Suprapubic skin (tissue), 4 donors: Measurements from ENCODE around the gene C9orf85. TPM values are rescaled to one million over a fixed set of nuclear protein-coding genes. Genes with fewer than 3 reads are reported as not detected.

Experiments used
- DNase-seq, 2 donors: peaks; one replicate each; pipeline ENCODE4 v3.0.0-alpha.2; 2019; ENCODE audit warnings: low spot score in 2 of 2
- H3K27ac ChIP-seq: fragments of 200-600 bp; sonication (generic); one replicate; pipeline ENCODE4 v1.5.1; 2019
- H3K27me3 ChIP-seq: fragments of 200-600 bp; sonication (generic); one replicate; pipeline ENCODE4 v1.5.1; 2019
- H3K36me3 ChIP-seq: fragments of 200-600 bp; sonication (generic); one replicate; pipeline ENCODE4 v1.5.1; 2019
- H3K4me1 ChIP-seq: fragments of 200-600 bp; sonication (generic); one replicate; pipeline ENCODE4 v1.5.1; 2019
- H3K4me3 ChIP-seq: fragments of 200-600 bp; sonication (generic); one replicate; pipeline ENCODE4 v1.5.1; 2019; ENCODE audit warnings: mild to moderate bottlenecking
- H3K9me3 ChIP-seq: fragments of 200-600 bp; sonication (generic); one replicate; pipeline ENCODE4 v1.5.1; 2019
- EP300 ChIP-seq: sonication (generic); formaldehyde crosslinking; IDR thresholded peaks from one replicate; pipeline ENCODE4 v1.6.1; 2017; ENCODE audit warnings: antibody characterized with exemption
- POLR2A ChIP-seq, 2 donors: fragments of 450-650 bp; IDR thresholded peaks; one replicate each; pipeline ENCODE4 v1.6.1; 2017; ENCODE audit warnings: antibody characterized with exemption in 2 of 2, mild to moderate bottlenecking in 2 of 2, moderate library complexity in 2 of 2
- POLR2AphosphoS5 ChIP-seq, 3 donors: sonication (generic); formaldehyde crosslinking; IDR thresholded peaks; one replicate each; pipeline ENCODE4 v1.6.1; 2017; ENCODE audit warnings: antibody characterized with exemption in 3 of 3
- WGBS: methylation state at CpG from one replicate; pipeline ENCODE4 v1.1.5; 2018; 5-methylcytosine and 5-hydroxymethylcytosine counted together
- total RNA-seq, 4 donors: library from RNA; depleted of rRNA; stranded (reverse); fragments of >200 nt; gene quantifications; one replicate each; pipeline ENCODE4 v1.1.0, GENCODE V29; 2016
- TF ChIP-seq, protein P1 (sequence below), 2 donors: fragments of 200-600 bp in 1 of 2; fragments of 450-650 bp in 1 of 2; sonication (generic) in 1 of 2; IDR thresholded peaks; one replicate each; pipeline ENCODE4 v1.5.1; 2016 to 2019; ENCODE audit warnings: antibody characterized with exemption in 2 of 2, mild to moderate bottlenecking in 1 of 2, moderate library complexity in 1 of 2

The C9orf85 gene
- total RNA-seq, 4 donors from 2014 or later, result 13.1 to 18.9 (median 16.4) TPM

DNA sequence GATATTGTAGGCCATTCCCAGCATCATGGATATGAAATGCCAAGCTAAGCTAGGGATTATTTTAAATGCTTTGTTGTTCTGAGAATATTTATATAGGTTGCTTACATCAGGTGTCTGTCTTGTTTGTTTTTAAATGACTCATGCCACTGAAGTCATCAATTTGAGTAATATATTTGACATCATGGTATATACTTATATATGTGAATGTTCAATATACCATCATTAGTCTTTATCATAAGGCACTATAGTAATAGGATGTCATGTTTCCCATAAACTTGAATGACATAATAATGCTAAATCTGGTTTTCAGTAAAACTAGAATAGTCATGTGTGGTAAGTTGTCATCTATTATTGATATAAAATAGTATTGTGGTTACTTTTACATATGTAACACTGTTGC lies 13.1 kb downstream of the C9orf85 start:
- Histone ChIP-seq H3K4me1 (peaks cover 21% of the 10 kb centered on the region), H3K36me3 (no peaks in the 10 kb centered on the region), H3K27me3 (no peaks in the 10 kb centered on the region), H3K27ac (no peak overlapping the region), H3K9me3 (no peaks in the 10 kb centered on the region), H3K4me3 (no peak overlapping the region)
- TF ChIP-seq POLR2AphosphoS5 (IDR thresholded peaks at IDR 0.05), result no peak
- TF ChIP-seq EP300, result no peak
- TF ChIP-seq, protein P1, sequence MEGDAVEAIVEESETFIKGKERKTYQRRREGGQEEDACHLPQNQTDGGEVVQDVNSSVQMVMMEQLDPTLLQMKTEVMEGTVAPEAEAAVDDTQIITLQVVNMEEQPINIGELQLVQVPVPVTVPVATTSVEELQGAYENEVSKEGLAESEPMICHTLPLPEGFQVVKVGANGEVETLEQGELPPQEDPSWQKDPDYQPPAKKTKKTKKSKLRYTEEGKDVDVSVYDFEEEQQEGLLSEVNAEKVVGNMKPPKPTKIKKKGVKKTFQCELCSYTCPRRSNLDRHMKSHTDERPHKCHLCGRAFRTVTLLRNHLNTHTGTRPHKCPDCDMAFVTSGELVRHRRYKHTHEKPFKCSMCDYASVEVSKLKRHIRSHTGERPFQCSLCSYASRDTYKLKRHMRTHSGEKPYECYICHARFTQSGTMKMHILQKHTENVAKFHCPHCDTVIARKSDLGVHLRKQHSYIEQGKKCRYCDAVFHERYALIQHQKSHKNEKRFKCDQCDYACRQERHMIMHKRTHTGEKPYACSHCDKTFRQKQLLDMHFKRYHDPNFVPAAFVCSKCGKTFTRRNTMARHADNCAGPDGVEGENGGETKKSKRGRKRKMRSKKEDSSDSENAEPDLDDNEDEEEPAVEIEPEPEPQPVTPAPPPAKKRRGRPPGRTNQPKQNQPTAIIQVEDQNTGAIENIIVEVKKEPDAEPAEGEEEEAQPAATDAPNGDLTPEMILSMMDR (IDR thresholded peaks at IDR 0.05), result no peak
- TF ChIP-seq POLR2A (IDR thresholded peaks at IDR 0.05), result no peak
- no peak for DNase-seq

DNA sequence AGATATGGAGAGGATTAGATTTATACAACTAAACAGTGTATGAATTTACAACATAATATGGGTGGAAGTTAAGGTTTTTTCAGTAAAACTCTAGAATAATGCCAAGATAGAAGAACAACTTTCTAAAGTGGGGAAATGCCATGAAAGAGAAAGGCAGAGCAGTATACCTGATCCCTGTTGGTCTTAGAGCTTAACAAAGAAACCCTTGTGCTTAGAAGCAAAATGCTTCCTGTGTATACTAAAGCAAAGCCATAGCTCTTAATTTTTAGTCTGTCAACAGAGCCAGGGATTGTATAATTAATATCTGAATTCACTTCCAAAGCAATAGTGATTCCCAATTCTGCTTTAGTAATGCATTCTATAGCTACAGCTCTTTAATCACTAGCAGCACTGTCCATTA lies 14.4 kb downstream of the C9orf85 start:
- no peak for DNase-seq
- TF ChIP-seq POLR2A (IDR thresholded peaks at IDR 0.05), result no peak
- TF ChIP-seq, protein P1 (IDR thresholded peaks at IDR 0.05), result no peak
- no peak for TF ChIP-seq POLR2AphosphoS5 (IDR thresholded peaks at IDR 0.05)
- TF ChIP-seq EP300, result no peak
- Histone ChIP-seq H3K27ac (peak overlapping the region; percentile 18), H3K27me3 (no peaks in the 10 kb centered on the region), H3K4me3 (no peak overlapping the region), H3K9me3 (no peaks in the 10 kb centered on the region), H3K4me1 (peaks cover 27% of the 10 kb centered on the region), H3K36me3 (no peaks in the 10 kb centered on the region)

DNA sequence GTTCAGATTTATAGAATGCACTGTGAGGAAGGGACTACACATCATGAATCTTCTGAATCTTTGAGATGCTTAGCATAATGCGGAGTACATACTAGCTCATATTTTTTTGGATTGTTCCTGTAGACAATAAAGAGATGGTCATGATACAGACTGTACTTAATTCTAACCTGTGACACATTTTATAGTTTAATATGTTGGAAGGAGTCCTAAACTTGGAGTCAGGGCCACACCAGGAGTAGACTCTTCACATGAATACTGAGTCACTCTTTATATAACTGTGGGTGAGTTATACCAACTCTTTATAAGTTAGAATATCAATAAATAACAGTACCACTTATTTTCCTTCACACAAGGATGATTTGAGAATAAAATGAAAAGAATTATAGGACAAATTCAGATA lies 16.9 kb downstream of the C9orf85 start:
- TF ChIP-seq, protein P1 (IDR thresholded peaks at IDR 0.05), result no peak
- TF ChIP-seq POLR2A (IDR thresholded peaks at IDR 0.05), result no peak

DNA sequence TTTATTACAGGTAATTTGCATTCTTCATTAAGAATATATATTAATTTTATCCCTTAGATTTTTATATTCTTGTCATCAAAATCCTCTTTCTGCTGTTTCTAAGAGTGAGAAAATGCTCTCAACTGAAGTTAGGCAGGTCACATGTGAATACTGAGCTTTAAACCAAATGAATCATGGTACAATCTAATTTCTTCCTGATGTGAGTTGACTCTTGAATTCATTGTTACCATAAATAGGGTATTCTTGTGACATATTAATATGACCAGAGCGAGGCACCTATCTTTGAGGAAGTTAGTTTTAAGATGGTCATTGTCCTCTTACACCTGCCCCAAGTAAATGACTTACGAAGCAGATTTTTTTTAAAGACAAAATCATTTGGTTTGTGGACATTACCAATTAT lies 17.4 kb downstream of the C9orf85 start:
- H3K4me3 ChIP-seq, result no peak overlapping the region
- TF ChIP-seq, protein P1 (IDR thresholded peaks at IDR 0.05), result no peak
- peaks cover 27% of the 10 kb centered on the region for H3K4me1 ChIP-seq
- H3K27ac ChIP-seq, result peak overlapping the region; percentile 21
- no peaks in the 10 kb centered on the region for H3K9me3 ChIP-seq
- H3K36me3 ChIP-seq, result no peaks in the 10 kb centered on the region
- no peak for DNase-seq
- 91% methylated on average over 2 of the region's 2 CpGs for WGBS
- H3K27me3 ChIP-seq, result no peaks in the 10 kb centered on the region

More for the DNA sequence above, 16.9 kb downstream of the C9orf85 start:
- Histone ChIP-seq H3K27me3 (no peaks in the 10 kb centered on the region), H3K27ac (peak overlapping the region; percentile 21), H3K36me3 (no peaks in the 10 kb centered on the region), H3K4me3 (no peak overlapping the region), H3K4me1 (peaks cover 27% of the 10 kb centered on the region), H3K9me3 (no peaks in the 10 kb centered on the region)
- WGBS, result 90% methylated on average over 1 of the region's 1 CpG
- DNase-seq, result no peak

GRCh38 chr9:71929223-71929622 lies 17.8 kb downstream of the C9orf85 start:
- Histone ChIP-seq H3K27me3 (no peaks in the 10 kb centered on the region), H3K27ac (peak overlapping the region; percentile 21), H3K4me1 (peaks cover 27% of the 10 kb centered on the region), H3K36me3 (no peaks in the 10 kb centered on the region), H3K4me3 (no peak overlapping the region), H3K9me3 (no peaks in the 10 kb centered on the region)
- TF ChIP-seq EP300, result no peak
- no peak for TF ChIP-seq POLR2A (IDR thresholded peaks at IDR 0.05)
- TF ChIP-seq, protein P1 (IDR thresholded peaks at IDR 0.05), result no peak
- TF ChIP-seq POLR2AphosphoS5 (IDR thresholded peaks at IDR 0.05), result no peak
- WGBS, result 64% methylated on average over 2 of the region's 2 CpGs
- DNase-seq, result no peak
